Measurements from ENCODE around the gene COX5A. TPM values are rescaled to one million over a fixed set of nuclear protein-coding genes. Genes with fewer than 3 reads are reported as not detected.
"Not testable (repeated sequence)": the region's sequence is repeated elsewhere in the genome, so short reads cannot be mapped to it uniquely, and the experiment has no call there.

Gene COX5A
- total RNA-seq, 1 donor from 2014 or later: 172 TPM

GRCh38 chr15:74955796-74956647, 18.1 kb upstream of the COX5A start:
- peak; percentile 76 for DNase-seq (ENCODE audit: low spot score)

GRCh38 chr15:74955017-74955416, 17.1 kb upstream of the COX5A start:
- DNase-seq (ENCODE audit: low spot score): no peak

- DNase-seq (ENCODE audit: low spot score): no peak
Measured at GRCh38 chr15:74954515-74954914, 16.6 kb upstream of the COX5A start.

GRCh38 chr15:74951006-74951405, 13.1 kb upstream of the COX5A start:
- DNase-seq (ENCODE audit: low spot score): no peak

- DNase-seq (ENCODE audit: low spot score): peak; percentile 86
Measured at GRCh38 chr15:74950078-74950908, 12.4 kb upstream of the COX5A start.

GRCh38 chr15:74937272-74937589, 642 bp downstream of the COX5A start:
- DNase-seq (ENCODE audit: low spot score): no peak

GRCh38 chr15:74935193-74935592, 2.7 kb downstream of the COX5A start:
- not testable (repeated sequence) for DNase-seq (ENCODE audit: low spot score)

GRCh38 chr15:74933573-74933972, 4.3 kb downstream of the COX5A start:
- no peak for DNase-seq (ENCODE audit: low spot score)

GRCh38 chr15:74928771-74929198, 9.1 kb downstream of the COX5A start:
- DNase-seq (ENCODE audit: low spot score): no peak

GRCh38 chr15:74924525-74924924, 13.3 kb downstream of the COX5A start:
- no peak for DNase-seq (ENCODE audit: low spot score)

- no peak for DNase-seq (ENCODE audit: low spot score)
Measured at GRCh38 chr15:74920456-74920855, 17.4 kb downstream of the COX5A start.

- no peak for DNase-seq (ENCODE audit: low spot score)
Measured at GRCh38 chr15:74917676-74918075, 20.2 kb downstream of the COX5A start.

GRCh38 chr15:74913799-74914198, 24.1 kb downstream of the COX5A start:
- DNase-seq (ENCODE audit: low spot score): not testable (repeated sequence)

- DNase-seq (ENCODE audit: low spot score): no peak
Measured at GRCh38 chr15:74913041-74913440, 24.8 kb downstream of the COX5A start.

- DNase-seq (ENCODE audit: low spot score): no peak
Measured at GRCh38 chr15:74908635-74909034, 29.2 kb downstream of the COX5A start.

GRCh38 chr15:74907163-74907870, 30.6 kb downstream of the COX5A start:
- no peak for DNase-seq (ENCODE audit: low spot score)

- DNase-seq (ENCODE audit: low spot score): peak; percentile 94
Measured at GRCh38 chr15:74906450-74907162, 31.3 kb downstream of the COX5A start, which contains the start of gene FAM219B. Gene FAM219B, minus strand, starts transcription at chr15:74906851. Its CDS starts 51 bp downstream, at chr15:74906800.

- DNase-seq (ENCODE audit: low spot score): peak; percentile 58
Measured at GRCh38 chr15:74906067-74906449, 31.8 kb downstream of the COX5A start.

- DNase-seq (ENCODE audit: low spot score): no peak
Measured at GRCh38 chr15:74904190-74904805, 33.6 kb downstream of the COX5A start.

- DNase-seq (ENCODE audit: low spot score): no peak
Measured at GRCh38 chr15:74903676-74904075, 34.2 kb downstream of the COX5A start.
